Thyroid gland (tissue), 4 donors: ENCODE results near the gene STRADA. TPM values are rescaled to one million over a fixed set of nuclear protein-coding genes. Genes with fewer than 3 reads are reported as not detected.

Experiments used
- DNase-seq, 2 donors: peaks; one replicate each; pipeline ENCODE4 v3.0.0-alpha.2; 2019
- H3K27ac ChIP-seq, 3 donors: fragments of 200-600 bp; sonication (generic); 1 replicate in 2 of 3; 2 replicates in 1 of 3; pipeline ENCODE4 v1.5.1; 2016 to 2019; ENCODE audit warnings: mild to moderate bottlenecking in 1 of 3, moderate library complexity in 1 of 3
- H3K27me3 ChIP-seq: fragments of 200-600 bp; sonication (generic); one replicate; pipeline ENCODE4 v1.5.1; 2019
- H3K36me3 ChIP-seq, 2 donors: fragments of 200-600 bp; sonication (generic); one replicate each; pipeline ENCODE4 v1.5.1; 2016 to 2019
- H3K4me1 ChIP-seq, 2 donors: fragments of 200-600 bp; sonication (generic); one replicate each; pipeline ENCODE4 v1.5.1; 2017 to 2019
- H3K4me3 ChIP-seq, 3 donors: fragments of 200-600 bp; sonication (generic); replicated peaks in 1 of 3; 1 replicate in 2 of 3; 2 replicates in 1 of 3; pipeline ENCODE4 v1.5.1; 2016; ENCODE audit warnings: mild to moderate bottlenecking in 1 of 3
- H3K9me3 ChIP-seq: fragments of 200-600 bp; sonication (generic); one replicate; pipeline ENCODE4 v1.5.1; 2017
- CTCF ChIP-seq, 6 experiments: fragments of 200-600 bp in 3 of 6; fragments of 450-650 bp in 3 of 6; sonication (generic) in 3 of 6; IDR thresholded peaks; one replicate each; pipeline ENCODE4 v1.5.1; 2016 to 2019; ENCODE audit warnings: antibody characterized with exemption in 6 of 6, mild to moderate bottlenecking in 2 of 6, inconsistent platforms in 1 of 6, moderate library complexity in 1 of 6
- POLR2A ChIP-seq, 2 donors: fragments of 450-650 bp; IDR thresholded peaks; one replicate each; pipeline ENCODE4 v1.6.1; 2017; ENCODE audit warnings: antibody characterized with exemption in 2 of 2, mild to moderate bottlenecking in 2 of 2, moderate library complexity in 1 of 2
- WGBS, 2 donors: methylation state at CpG; one replicate each; pipeline ENCODE4 v1.1.5; 2017; 5-methylcytosine and 5-hydroxymethylcytosine counted together
- intact Hi-C: fragments of 100-400 bp; cut with DNase I; formaldehyde crosslinking; loops from one replicate; pipeline ENCODE4 v1.15.1; 2023
- total RNA-seq, 4 donors: library from RNA; depleted of rRNA; stranded (reverse); fragments of >200 nt; gene quantifications; one replicate each; pipeline ENCODE4 v1.2.3, GENCODE V29; 2016

Gene STRADA
- total RNA-seq, 4 donors from 2014 or later: 28.6 to 44.6 (median 32.2) TPM

- Histone ChIP-seq H3K9me3 (no peaks in the 10 kb centered on the region), H3K27me3 (no peaks in the 10 kb centered on the region), H3K36me3 (peaks cover 42 to 47% of the 10 kb centered on the region in 2 donors), H3K4me3 (no peak overlapping the region), H3K4me1 (peaks cover 7 to 8% of the 10 kb centered on the region in 2 donors), H3K27ac (no peak overlapping the region)
- no peak for TF ChIP-seq POLR2A (IDR thresholded peaks at IDR 0.05)
- no peak for TF ChIP-seq CTCF (IDR thresholded peaks at IDR 0.05)
- intact Hi-C loops: no loop called here
- DNase-seq: no peak
- 96% methylated on average over 3 of the region's 3 CpGs for WGBS, 2 donors
Measured at GRCh38 chr17:63686138-63686685, 55.4 kb downstream of the STRADA start.

DNA sequence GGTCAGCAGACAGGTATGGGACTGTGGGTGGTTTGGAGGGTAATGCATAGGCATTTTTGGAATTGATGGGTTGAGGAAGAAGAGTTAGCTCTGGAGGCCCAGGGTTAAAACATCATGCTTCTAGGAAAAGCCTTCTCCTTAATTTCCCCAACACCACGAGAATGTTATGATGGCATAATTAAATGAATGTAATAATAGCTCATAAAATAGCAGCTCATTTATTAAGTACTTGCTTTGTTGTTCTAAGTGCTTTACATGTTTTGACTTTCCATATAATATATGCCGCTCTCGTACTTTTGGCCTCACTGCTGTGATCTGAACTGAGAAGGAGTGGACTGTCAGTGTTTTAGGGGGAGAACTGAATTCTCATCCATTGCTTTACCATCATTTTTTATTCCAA, 56.0 kb downstream of the STRADA start:
- H3K4me1 ChIP-seq: peaks cover 7 to 8% of the 10 kb centered on the region in 2 donors
- H3K27me3 ChIP-seq: no peaks in the 10 kb centered on the region
- H3K4me3 ChIP-seq: no peak overlapping the region
- H3K27ac ChIP-seq: no peak overlapping the region
- intact Hi-C loops: no loop called here
- TF ChIP-seq CTCF (IDR thresholded peaks at IDR 0.05): no peak
- no peak for TF ChIP-seq POLR2A (IDR thresholded peaks at IDR 0.05)
- 96 to 99% methylated on average over 3 of the region's 3 CpGs for WGBS, 2 donors
- DNase-seq: no peak
- H3K9me3 ChIP-seq: no peaks in the 10 kb centered on the region
- peaks cover 35 to 41% of the 10 kb centered on the region in 2 donors for H3K36me3 ChIP-seq

GRCh38 chr17:63685041-63685440, 56.6 kb downstream of the STRADA start:
- Histone ChIP-seq H3K27ac (no peak overlapping the region), H3K9me3 (no peaks in the 10 kb centered on the region), H3K27me3 (no peaks in the 10 kb centered on the region), H3K36me3 (peaks cover 30 to 36% of the 10 kb centered on the region in 2 donors), H3K4me3 (no peak overlapping the region), H3K4me1 (peaks cover 7 to 8% of the 10 kb centered on the region in 2 donors)
- TF ChIP-seq POLR2A (IDR thresholded peaks at IDR 0.05): no peak
- no peak for TF ChIP-seq CTCF (IDR thresholded peaks at IDR 0.05)
- DNase-seq: peak; percentile 55 to 62
- intact Hi-C loops: no loop called here
- WGBS, 2 donors: 30 to 58% methylated on average over 2 of the region's 2 CpGs

GRCh38 chr17:63682981-63683380, 58.6 kb downstream of the STRADA start:
- H3K4me1 ChIP-seq: peaks cover 7 to 8% of the 10 kb centered on the region in 2 donors
- no peaks in the 10 kb centered on the region for H3K9me3 ChIP-seq
- TF ChIP-seq POLR2A (IDR thresholded peaks at IDR 0.05): no peak
- TF ChIP-seq CTCF (IDR thresholded peaks at IDR 0.05): no peak
- H3K4me3 ChIP-seq: no peak overlapping the region
- H3K27ac ChIP-seq: no peak overlapping the region
- peaks cover 10 to 17% of the 10 kb centered on the region in 2 donors for H3K36me3 ChIP-seq
- H3K27me3 ChIP-seq: no peaks in the 10 kb centered on the region
- intact Hi-C loops: no loop called here
- no peak for DNase-seq

GRCh38 chr17:63682441-63682840, 59.2 kb downstream of the STRADA start:
- WGBS, 2 donors: 100% methylated on average over 1 of the region's 1 CpG
- TF ChIP-seq POLR2A (IDR thresholded peaks at IDR 0.05) (no peak), CTCF (IDR thresholded peaks at IDR 0.05) (no peak)
- Histone ChIP-seq H3K4me1 (peaks cover 7 to 10% of the 10 kb centered on the region in 2 donors), H3K36me3 (peaks cover 10 to 21% of the 10 kb centered on the region in 2 donors), H3K4me3 (no peak overlapping the region), H3K27me3 (no peaks in the 10 kb centered on the region), H3K27ac (no peak overlapping the region), H3K9me3 (no peaks in the 10 kb centered on the region)
- DNase-seq: no peak
- intact Hi-C loops: no loop called here
